ENCODE data around the gene CLEC3B.
"Not testable (repeated sequence)": the region's sequence is repeated elsewhere in the genome, so short reads cannot be mapped to it uniquely, and the experiment has no call there.

CLEC3B gene

DNA sequence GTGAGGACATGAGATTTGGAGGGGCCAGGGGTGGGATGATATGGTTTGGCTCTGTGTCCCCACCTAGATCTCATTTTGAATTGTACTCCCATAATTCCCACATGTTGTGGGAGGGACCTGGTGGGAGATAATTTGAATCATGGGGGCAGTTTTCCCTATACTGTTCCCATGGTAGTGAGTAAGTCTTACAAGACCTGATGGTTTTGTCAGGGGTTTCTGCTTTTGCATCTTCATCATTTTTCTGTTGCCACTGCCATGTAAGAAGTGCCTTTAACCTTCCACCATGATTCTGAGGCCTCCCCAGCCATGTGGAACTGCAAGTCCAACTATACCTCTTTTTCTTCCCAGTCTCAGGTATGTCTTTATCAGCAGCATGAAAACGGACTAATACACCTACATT lies 52.2 kb downstream of the CLEC3B start:
- not testable (repeated sequence) for H3K9me3 ChIP-seq (ENCODE audit: control insufficient read depth in 1 of 2, low read length in 2 of 2); H3K27ac ChIP-seq (ENCODE audit: low read depth, low read length); H3K4me3 ChIP-seq (ENCODE audit: low read depth in 1 of 2, low read length in 2 of 2); H3K36me3 ChIP-seq (ENCODE audit: control insufficient read depth in 1 of 2, insufficient read depth in 2 of 2, low read length in 2 of 2); H3K27me3 ChIP-seq (ENCODE audit: control insufficient read depth in 1 of 2, insufficient read depth in 2 of 2, low read length in 2 of 2); H3K9ac ChIP-seq (ENCODE audit: low read depth in 1 of 2, low read length in 2 of 2)
- peaks cover 18 to 26% of the 10 kb centered on the region in 2 donors for H3K4me1 ChIP-seq (ENCODE audit: control insufficient read depth in 1 of 2, insufficient read depth in 2 of 2, low read length in 2 of 2)

DNA sequence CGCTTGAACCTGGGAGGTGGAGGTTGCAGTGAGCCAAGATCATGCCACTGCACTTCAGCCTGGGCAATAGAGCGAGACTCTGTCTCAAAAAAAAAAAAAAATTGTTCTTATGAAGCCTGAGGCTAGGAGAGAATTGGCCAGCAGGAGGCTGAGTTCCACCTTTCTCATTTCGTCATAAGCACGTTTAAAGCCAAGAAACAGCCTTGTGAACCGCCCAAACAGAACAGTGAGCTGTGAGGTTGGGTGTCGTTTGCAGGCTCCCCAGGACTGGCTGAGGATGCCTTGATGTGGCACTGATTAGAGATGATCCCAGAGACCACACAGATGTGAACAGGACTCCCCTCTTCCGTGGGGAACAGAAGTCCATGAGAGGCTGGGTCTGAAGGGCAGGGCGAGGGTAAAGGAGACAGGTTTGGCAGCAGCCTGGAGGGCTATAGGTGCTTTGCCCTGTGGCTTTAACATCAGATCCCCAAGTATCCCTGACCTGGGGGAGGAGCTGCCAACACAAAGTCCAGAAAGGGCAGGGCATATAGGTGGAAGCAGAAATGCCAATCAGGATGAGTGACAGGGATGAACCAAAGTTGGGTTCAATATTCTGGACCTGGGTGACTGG lies 52.9 kb downstream of the CLEC3B start:
- Histone ChIP-seq H3K27me3 (ENCODE audit: control insufficient read depth in 1 of 2, insufficient read depth in 2 of 2, low read length in 2 of 2) (no peaks in the 10 kb centered on the region), H3K9ac (ENCODE audit: low read depth in 1 of 2, low read length in 2 of 2) (no peak overlapping the region), H3K4me3 (ENCODE audit: low read depth in 1 of 2, low read length in 2 of 2) (no peak overlapping the region), H3K9me3 (ENCODE audit: control insufficient read depth in 1 of 2, low read length in 2 of 2) (no peaks in the 10 kb centered on the region), H3K27ac (ENCODE audit: low read depth, low read length) (no peak overlapping the region), H3K4me1 (ENCODE audit: control insufficient read depth in 1 of 2, insufficient read depth in 2 of 2, low read length in 2 of 2) (peaks cover 18 to 26% of the 10 kb centered on the region in 2 donors), H3K36me3 (ENCODE audit: control insufficient read depth in 1 of 2, insufficient read depth in 2 of 2, low read length in 2 of 2) (peaks cover 0 to 3% of the 10 kb centered on the region in 2 donors)

DNA sequence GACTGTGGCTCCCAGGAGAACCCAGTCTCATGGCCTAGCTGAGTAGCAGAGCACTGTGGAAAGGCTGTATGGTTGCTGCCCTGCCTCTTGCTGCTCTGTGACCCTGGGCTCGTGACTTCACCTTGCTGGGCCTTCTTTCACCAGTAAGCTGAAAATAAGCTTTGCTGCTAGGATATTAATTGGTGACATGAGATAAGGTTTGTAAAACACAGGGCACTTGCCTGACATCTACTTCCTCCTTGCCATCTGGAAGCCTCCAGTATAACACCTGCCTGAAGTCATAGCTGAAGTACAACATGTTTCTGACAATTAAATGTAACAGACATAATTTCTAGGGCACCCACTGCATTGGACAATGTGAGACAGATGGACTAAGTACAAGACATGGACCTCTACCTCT lies 53.6 kb downstream of the CLEC3B start:
- H3K27me3 ChIP-seq (ENCODE audit: control insufficient read depth in 1 of 2, insufficient read depth in 2 of 2, low read length in 2 of 2), result no peaks in the 10 kb centered on the region
- H3K4me1 ChIP-seq (ENCODE audit: control insufficient read depth in 1 of 2, insufficient read depth in 2 of 2, low read length in 2 of 2), result peaks cover 18 to 26% of the 10 kb centered on the region in 2 donors
- no peak overlapping the region for H3K27ac ChIP-seq (ENCODE audit: low read depth, low read length)
- no peaks in the 10 kb centered on the region for H3K9me3 ChIP-seq (ENCODE audit: control insufficient read depth in 1 of 2, low read length in 2 of 2)
- H3K4me3 ChIP-seq (ENCODE audit: low read depth in 1 of 2, low read length in 2 of 2), result no peak overlapping the region
- no peak overlapping the region for H3K9ac ChIP-seq (ENCODE audit: low read depth in 1 of 2, low read length in 2 of 2)
- H3K36me3 ChIP-seq (ENCODE audit: control insufficient read depth in 1 of 2, insufficient read depth in 2 of 2, low read length in 2 of 2), result peaks cover 1 to 8% of the 10 kb centered on the region in 2 donors

DNA sequence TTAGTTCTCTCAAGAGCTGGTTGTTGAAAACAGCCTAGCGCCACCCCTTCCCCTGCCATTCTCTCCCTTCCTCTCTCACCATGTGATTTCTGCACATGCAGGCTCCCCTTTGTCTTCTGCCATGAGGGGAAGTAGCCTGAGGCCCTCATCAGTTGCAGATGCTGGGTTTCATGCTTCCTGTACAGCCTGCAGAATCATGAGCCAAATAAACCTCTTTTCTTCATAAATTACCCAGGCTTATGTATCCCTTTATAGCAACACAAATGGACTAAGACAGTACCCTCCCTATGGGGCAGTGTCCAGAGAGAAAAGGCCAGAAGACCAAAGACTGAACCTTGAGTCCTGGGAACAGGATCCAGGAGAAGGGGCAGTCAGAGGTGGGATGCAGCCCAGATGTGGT lies 54.7 kb downstream of the CLEC3B start:
- Histone ChIP-seq H3K9ac (ENCODE audit: low read depth in 1 of 2, low read length in 2 of 2) (no peak overlapping the region), H3K4me1 (ENCODE audit: control insufficient read depth in 1 of 2, insufficient read depth in 2 of 2, low read length in 2 of 2) (peaks cover 18 to 26% of the 10 kb centered on the region in 2 donors), H3K9me3 (ENCODE audit: control insufficient read depth in 1 of 2, low read length in 2 of 2) (no peaks in the 10 kb centered on the region), H3K4me3 (ENCODE audit: low read depth in 1 of 2, low read length in 2 of 2) (no peak overlapping the region), H3K36me3 (ENCODE audit: control insufficient read depth in 1 of 2, insufficient read depth in 2 of 2, low read length in 2 of 2) (peaks cover 12 to 19% of the 10 kb centered on the region in 2 donors), H3K27ac (ENCODE audit: low read depth, low read length) (no peak overlapping the region), H3K27me3 (ENCODE audit: control insufficient read depth in 1 of 2, insufficient read depth in 2 of 2, low read length in 2 of 2) (no peaks in the 10 kb centered on the region)

DNA sequence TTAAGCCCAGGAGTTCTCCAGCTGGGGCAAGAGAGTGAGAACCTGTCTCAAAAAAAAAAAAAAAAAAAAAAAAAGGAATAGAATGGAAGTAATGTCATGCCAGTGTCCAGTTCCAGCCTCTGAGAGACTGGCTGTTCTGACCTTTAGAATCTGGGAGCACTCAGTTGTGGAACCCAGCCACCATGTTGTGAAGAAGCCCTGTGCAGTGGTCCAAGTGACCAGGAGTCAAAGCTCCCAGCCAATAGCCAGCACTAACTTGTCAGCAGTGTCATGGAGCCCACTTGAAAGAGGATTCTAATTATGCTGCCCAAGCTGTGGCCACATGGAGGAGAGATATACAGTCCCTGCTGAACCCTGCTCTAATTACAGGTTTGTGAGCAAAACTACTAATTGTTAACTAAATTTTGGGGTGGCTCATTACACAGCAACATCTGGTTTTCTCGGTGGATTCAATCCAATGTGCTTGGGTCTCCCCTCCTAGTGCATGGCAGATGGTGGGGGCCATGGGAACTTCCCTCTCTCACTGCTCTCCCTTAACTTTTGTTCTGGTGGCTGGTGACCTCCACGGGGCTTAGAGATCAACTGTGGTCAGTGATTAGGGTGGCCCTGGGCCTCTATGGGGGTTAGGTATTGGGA lies 55.5 kb downstream of the CLEC3B start:
- H3K27ac ChIP-seq (ENCODE audit: low read depth, low read length), result no peak overlapping the region
- no peak overlapping the region for H3K4me3 ChIP-seq (ENCODE audit: low read depth in 1 of 2, low read length in 2 of 2)
- H3K27me3 ChIP-seq (ENCODE audit: control insufficient read depth in 1 of 2, insufficient read depth in 2 of 2, low read length in 2 of 2), result no peaks in the 10 kb centered on the region
- H3K4me1 ChIP-seq (ENCODE audit: control insufficient read depth in 1 of 2, insufficient read depth in 2 of 2, low read length in 2 of 2), result peaks cover 18 to 26% of the 10 kb centered on the region in 2 donors
- no peaks in the 10 kb centered on the region for H3K9me3 ChIP-seq (ENCODE audit: control insufficient read depth in 1 of 2, low read length in 2 of 2)
- no peak overlapping the region for H3K9ac ChIP-seq (ENCODE audit: low read depth in 1 of 2, low read length in 2 of 2)
- H3K36me3 ChIP-seq (ENCODE audit: control insufficient read depth in 1 of 2, insufficient read depth in 2 of 2, low read length in 2 of 2), result peaks cover 18 to 26% of the 10 kb centered on the region in 2 donors

DNA sequence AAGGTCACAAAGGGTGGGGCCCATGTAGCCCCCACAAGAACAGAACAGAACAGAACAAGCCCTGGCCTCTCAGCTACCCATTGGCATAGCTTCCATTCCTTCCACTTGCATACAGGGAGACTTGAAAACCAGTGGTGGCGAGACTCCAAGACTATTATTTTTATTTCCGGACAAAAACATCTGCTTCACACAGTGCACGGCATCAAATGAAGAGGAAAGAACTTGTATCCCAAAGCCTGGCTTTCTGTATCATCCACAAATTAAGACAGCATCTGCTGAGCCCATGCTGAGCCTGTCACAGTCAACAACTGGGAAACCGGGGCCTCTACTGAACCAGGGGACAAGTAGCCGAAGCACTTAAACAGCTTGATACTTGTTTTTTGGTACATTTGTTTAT lies 56.0 kb downstream of the CLEC3B start:
- H3K9me3 ChIP-seq (ENCODE audit: control insufficient read depth in 1 of 2, low read length in 2 of 2), result no peaks in the 10 kb centered on the region
- no peak overlapping the region for H3K4me3 ChIP-seq (ENCODE audit: low read depth in 1 of 2, low read length in 2 of 2)
- H3K27me3 ChIP-seq (ENCODE audit: control insufficient read depth in 1 of 2, insufficient read depth in 2 of 2, low read length in 2 of 2), result no peaks in the 10 kb centered on the region
- peaks cover 18 to 26% of the 10 kb centered on the region in 2 donors for H3K4me1 ChIP-seq (ENCODE audit: control insufficient read depth in 1 of 2, insufficient read depth in 2 of 2, low read length in 2 of 2)
- peaks cover 23 to 31% of the 10 kb centered on the region in 2 donors for H3K36me3 ChIP-seq (ENCODE audit: control insufficient read depth in 1 of 2, insufficient read depth in 2 of 2, low read length in 2 of 2)
- no peak overlapping the region for H3K9ac ChIP-seq (ENCODE audit: low read depth in 1 of 2, low read length in 2 of 2)
- no peak overlapping the region for H3K27ac ChIP-seq (ENCODE audit: low read depth, low read length)

DNA sequence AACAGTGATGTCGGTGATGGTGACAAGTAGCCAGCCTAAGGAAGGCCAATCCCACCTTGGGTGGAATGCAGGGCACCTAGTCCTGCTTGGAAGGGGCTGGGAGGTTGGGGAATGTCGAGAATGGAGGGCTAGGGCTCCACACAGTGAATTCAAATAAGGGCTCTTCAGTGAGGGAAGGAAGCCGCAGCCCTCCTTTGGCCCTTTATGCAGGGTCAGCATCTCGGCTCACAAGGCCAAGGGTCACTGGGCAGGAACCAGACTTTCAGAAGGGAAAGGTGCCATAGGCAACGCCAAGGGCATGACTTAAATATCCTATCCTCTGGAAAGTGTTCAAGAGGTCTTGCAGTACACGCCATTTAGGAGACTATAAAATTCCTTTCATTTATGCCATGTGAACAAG lies 56.9 kb downstream of the CLEC3B start:
- Histone ChIP-seq H3K27ac (ENCODE audit: low read depth, low read length) (no peak overlapping the region), H3K36me3 (ENCODE audit: control insufficient read depth in 1 of 2, insufficient read depth in 2 of 2, low read length in 2 of 2) (peaks cover 27 to 35% of the 10 kb centered on the region in 2 donors), H3K4me3 (ENCODE audit: low read depth in 1 of 2, low read length in 2 of 2) (no peak overlapping the region), H3K27me3 (ENCODE audit: control insufficient read depth in 1 of 2, insufficient read depth in 2 of 2, low read length in 2 of 2) (no peaks in the 10 kb centered on the region), H3K4me1 (ENCODE audit: control insufficient read depth in 1 of 2, insufficient read depth in 2 of 2, low read length in 2 of 2) (peaks cover 18 to 22% of the 10 kb centered on the region in 2 donors), H3K9me3 (ENCODE audit: control insufficient read depth in 1 of 2, low read length in 2 of 2) (no peaks in the 10 kb centered on the region), H3K9ac (ENCODE audit: low read depth in 1 of 2, low read length in 2 of 2) (no peak overlapping the region)

DNA sequence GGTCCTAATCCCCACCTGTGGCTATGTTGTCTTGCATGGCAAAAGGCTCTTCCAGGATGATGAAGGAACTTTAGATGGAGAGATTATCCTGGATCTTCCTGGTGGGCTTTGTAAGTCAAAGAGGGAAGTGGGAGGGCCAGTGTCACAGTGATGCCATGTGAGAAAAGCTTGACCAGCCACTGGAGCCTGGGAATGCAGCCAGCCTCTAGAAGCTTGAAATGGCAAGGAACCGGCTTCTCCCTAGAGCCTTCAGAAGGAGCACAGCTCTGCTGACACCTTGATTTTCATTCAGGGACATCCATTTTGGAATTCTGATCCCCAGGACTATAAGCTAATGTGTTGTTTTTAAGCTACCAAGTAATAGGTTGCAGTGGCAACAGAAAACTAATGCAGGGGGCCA lies 58.3 kb downstream of the CLEC3B start:
- Histone ChIP-seq H3K9ac (ENCODE audit: low read depth in 1 of 2, low read length in 2 of 2) (no peak overlapping the region), H3K4me3 (ENCODE audit: low read depth in 1 of 2, low read length in 2 of 2) (no peak overlapping the region), H3K27ac (ENCODE audit: low read depth, low read length) (no peak overlapping the region), H3K9me3 (ENCODE audit: control insufficient read depth in 1 of 2, low read length in 2 of 2) (no peaks in the 10 kb centered on the region), H3K4me1 (ENCODE audit: control insufficient read depth in 1 of 2, insufficient read depth in 2 of 2, low read length in 2 of 2) (peaks cover 9 to 11% of the 10 kb centered on the region in 2 donors), H3K27me3 (ENCODE audit: control insufficient read depth in 1 of 2, insufficient read depth in 2 of 2, low read length in 2 of 2) (no peaks in the 10 kb centered on the region), H3K36me3 (ENCODE audit: control insufficient read depth in 1 of 2, insufficient read depth in 2 of 2, low read length in 2 of 2) (peaks cover 33 to 45% of the 10 kb centered on the region in 2 donors)

DNA sequence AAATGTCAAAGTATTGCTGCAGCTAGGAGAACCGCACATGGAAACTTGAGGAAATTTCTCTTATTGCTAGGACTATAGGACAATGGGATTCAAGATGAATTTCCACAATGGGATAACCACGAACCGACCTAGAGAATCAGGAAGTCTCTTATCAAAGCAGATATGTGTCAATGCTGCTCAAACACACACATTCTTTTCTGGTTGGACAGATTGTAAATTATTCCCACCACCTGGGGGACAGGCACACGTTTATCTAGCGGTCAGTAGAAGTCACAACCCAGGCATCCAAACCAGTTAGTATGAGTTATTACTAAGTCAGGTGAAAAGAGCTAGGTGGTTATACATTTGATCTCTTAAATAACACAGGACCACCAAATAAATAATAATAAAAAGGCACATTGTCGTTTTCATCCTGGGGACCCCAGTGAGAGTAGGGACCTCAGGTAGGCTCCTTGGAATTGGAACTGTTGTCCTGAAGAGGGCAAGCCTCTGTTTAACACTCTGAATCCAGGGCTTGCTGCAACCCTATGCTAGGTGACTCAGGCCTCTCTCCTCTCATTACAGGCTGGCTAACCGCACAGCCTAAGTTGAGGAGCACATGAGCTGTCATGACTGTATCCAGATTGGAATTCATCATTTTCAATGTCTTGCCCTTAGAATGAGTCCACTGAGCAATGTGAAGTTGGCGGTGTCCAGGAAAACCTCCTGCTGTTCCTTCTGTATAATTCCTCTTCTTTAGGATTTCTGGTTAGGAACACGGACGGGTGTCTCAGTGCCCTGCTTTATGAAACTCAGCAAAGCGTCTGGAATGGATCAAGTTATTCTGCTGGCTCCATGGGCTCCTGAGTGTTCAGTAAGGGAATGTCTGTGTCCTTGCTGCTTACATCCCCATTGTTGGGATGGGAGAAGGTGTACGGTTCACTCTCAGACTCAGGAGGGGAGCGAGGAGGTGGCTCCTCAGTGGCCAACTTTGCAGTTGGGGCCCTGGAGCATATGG lies 59.0 kb downstream of the CLEC3B start:
- Histone ChIP-seq H3K27ac (ENCODE audit: low read depth, low read length) (no peak overlapping the region), H3K9ac (ENCODE audit: low read depth in 1 of 2, low read length in 2 of 2) (no peak overlapping the region), H3K27me3 (ENCODE audit: control insufficient read depth in 1 of 2, insufficient read depth in 2 of 2, low read length in 2 of 2) (no peaks in the 10 kb centered on the region), H3K4me1 (ENCODE audit: control insufficient read depth in 1 of 2, insufficient read depth in 2 of 2, low read length in 2 of 2) (peaks cover 1 to 4% of the 10 kb centered on the region in 2 donors), H3K4me3 (ENCODE audit: low read depth in 1 of 2, low read length in 2 of 2) (no peak overlapping the region), H3K36me3 (ENCODE audit: control insufficient read depth in 1 of 2, insufficient read depth in 2 of 2, low read length in 2 of 2) (peaks cover 40 to 53% of the 10 kb centered on the region in 2 donors), H3K9me3 (ENCODE audit: control insufficient read depth in 1 of 2, low read length in 2 of 2) (no peaks in the 10 kb centered on the region)

Measured in duodenal mucosa (tissue), 2 donors.